ENCODE measurements around the gene HDAC5.

The HDAC5 gene

DNA sequence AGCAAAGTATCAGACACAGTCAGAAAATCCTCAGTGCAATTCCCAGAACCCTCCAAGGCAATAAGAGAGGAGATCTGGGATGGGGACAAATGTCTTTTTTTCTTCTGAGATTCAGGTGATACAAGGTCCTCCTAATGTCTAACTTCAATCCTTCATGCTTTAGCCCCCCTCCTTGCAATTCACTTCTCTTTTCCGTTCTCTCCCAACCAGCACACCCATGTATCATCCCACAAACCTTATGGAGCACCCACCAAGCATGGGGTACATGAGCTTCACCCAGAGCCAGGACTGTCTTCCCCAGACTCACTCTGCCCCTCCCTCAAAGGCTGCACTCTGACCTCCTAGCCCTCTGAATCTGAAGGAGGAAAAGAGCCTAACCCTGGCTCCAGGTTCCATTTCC lies 10.1 kb downstream of the HDAC5 start:
- H3K79me2 ChIP-seq (ENCODE audit: insufficient read depth, low read length) = no peaks in the 10 kb centered on the region
- H3K27ac ChIP-seq (ENCODE audit: low read length) = no peak overlapping the region
- peaks cover 9% of the 10 kb centered on the region for H3K4me1 ChIP-seq (ENCODE audit: insufficient read depth, low read length)
- TF ChIP-seq CTCF (IDR thresholded peaks at IDR 0.05; ENCODE audit: borderline replicate concordance, extremely low read depth, low read length, poor library complexity, severe bottlenecking) (no peak), EZH2 (IDR thresholded peaks at IDR 0.05; ENCODE audit: borderline replicate concordance, low read depth, low read length, severe bottlenecking) (no peak)
- no peaks in the 10 kb centered on the region for H3K27me3 ChIP-seq (ENCODE audit: insufficient read depth, low read length, poor library complexity)
- H3K9ac ChIP-seq (ENCODE audit: low read depth, low read length) = no peak overlapping the region
- H3K4me3 ChIP-seq (ENCODE audit: low read depth in 1 of 2, low read length in 2 of 2) = no peak overlapping the region
- peaks cover 54% of the 10 kb centered on the region for H4K20me1 ChIP-seq (ENCODE audit: insufficient read depth, low read length)
- no peak for ATAC-seq (ENCODE audit: insufficient read depth, low read depth)
- DNase-seq = no peak
- H3K36me3 ChIP-seq (ENCODE audit: insufficient read depth, low read length) = no peaks in the 10 kb centered on the region
- H3K4me2 ChIP-seq (ENCODE audit: insufficient read depth, low read length) = no peak overlapping the region
- no peak overlapping the region for H2AFZ ChIP-seq (ENCODE audit: low read depth, low read length)
- no peaks in the 10 kb centered on the region for H3K9me3 ChIP-seq (ENCODE audit: insufficient read depth, low read length, severe bottlenecking)

DNA sequence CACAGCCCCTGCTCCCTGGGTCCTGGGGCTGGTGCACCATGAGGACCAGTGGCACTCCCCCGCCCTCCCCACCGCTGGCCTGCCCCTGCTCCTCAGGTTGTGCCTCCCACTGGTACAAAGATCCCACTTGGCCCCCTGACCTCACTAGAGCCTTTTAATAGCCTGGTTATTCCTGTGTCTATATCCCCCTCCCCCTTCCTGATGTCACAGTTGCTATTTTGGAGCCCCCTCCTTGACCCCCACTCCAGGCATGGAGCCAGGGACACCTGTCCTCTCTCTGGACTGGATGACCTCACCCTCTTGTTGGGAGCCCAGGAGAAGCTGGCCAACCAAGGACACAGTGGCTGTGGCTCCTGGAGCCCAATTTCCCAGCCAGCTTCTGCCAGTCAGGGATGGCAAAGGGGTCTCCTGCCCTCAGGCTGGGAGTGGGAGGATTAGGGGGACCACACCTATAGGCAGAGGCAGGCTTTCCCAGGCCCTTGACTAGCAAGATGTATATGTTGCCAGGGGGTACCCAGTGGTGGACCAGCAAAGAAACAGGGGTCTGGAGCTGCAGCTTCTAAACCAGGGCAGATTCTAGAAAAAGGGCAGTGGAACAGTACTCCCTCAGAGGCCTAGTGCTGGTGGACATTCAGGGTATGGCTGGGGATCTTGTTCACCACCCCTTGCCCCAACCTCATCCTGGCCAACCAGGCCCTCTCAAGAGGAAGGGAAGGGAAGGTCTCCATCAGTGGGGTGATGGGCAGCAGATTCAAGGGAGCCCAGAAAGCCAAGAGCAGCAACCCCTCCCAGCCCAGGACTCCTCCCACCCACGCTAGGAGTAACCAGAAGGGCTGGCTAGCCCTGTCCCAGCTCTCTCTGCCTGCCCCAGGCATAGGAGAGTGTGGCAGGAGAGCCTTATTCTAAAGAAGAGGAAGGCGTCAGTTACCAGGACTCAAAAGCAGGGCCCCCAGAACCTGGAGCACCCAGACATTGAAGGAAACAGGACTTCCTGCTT lies 10.9 kb downstream of the HDAC5 start:
- Histone ChIP-seq H3K4me2 (ENCODE audit: insufficient read depth, low read length) (no peak overlapping the region), H4K20me1 (ENCODE audit: insufficient read depth, low read length) (peaks cover 54% of the 10 kb centered on the region), H2AFZ (ENCODE audit: low read depth, low read length) (no peak overlapping the region), H3K4me3 (ENCODE audit: low read depth in 1 of 2, low read length in 2 of 2) (no peak overlapping the region), H3K79me2 (ENCODE audit: insufficient read depth, low read length) (no peaks in the 10 kb centered on the region), H3K36me3 (ENCODE audit: insufficient read depth, low read length) (no peaks in the 10 kb centered on the region), H3K4me1 (ENCODE audit: insufficient read depth, low read length) (peaks cover 9% of the 10 kb centered on the region), H3K27me3 (ENCODE audit: insufficient read depth, low read length, poor library complexity) (no peaks in the 10 kb centered on the region), H3K9me3 (ENCODE audit: insufficient read depth, low read length, severe bottlenecking) (no peaks in the 10 kb centered on the region), H3K27ac (ENCODE audit: low read length) (no peak overlapping the region), H3K9ac (ENCODE audit: low read depth, low read length) (no peak overlapping the region)
- ATAC-seq (ENCODE audit: insufficient read depth, low read depth) = no peak
- TF ChIP-seq CTCF (IDR thresholded peaks at IDR 0.05; ENCODE audit: borderline replicate concordance, extremely low read depth, low read length, poor library complexity, severe bottlenecking) = no peak
- no peak for TF ChIP-seq EZH2 (IDR thresholded peaks at IDR 0.05; ENCODE audit: borderline replicate concordance, low read depth, low read length, severe bottlenecking)
- no peak for DNase-seq

GRCh38 chr17:44111777-44112176 lies 11.7 kb downstream of the HDAC5 start:
- H4K20me1 ChIP-seq (ENCODE audit: insufficient read depth, low read length) = peaks cover 51% of the 10 kb centered on the region
- H2AFZ ChIP-seq (ENCODE audit: low read depth, low read length) = no peak overlapping the region
- no peaks in the 10 kb centered on the region for H3K9me3 ChIP-seq (ENCODE audit: insufficient read depth, low read length, severe bottlenecking)
- H3K4me2 ChIP-seq (ENCODE audit: insufficient read depth, low read length) = no peak overlapping the region
- no peaks in the 10 kb centered on the region for H3K36me3 ChIP-seq (ENCODE audit: insufficient read depth, low read length)
- H3K9ac ChIP-seq (ENCODE audit: low read depth, low read length) = no peak overlapping the region
- no peak overlapping the region for H3K27ac ChIP-seq (ENCODE audit: low read length)
- H3K79me2 ChIP-seq (ENCODE audit: insufficient read depth, low read length) = no peaks in the 10 kb centered on the region
- no peaks in the 10 kb centered on the region for H3K27me3 ChIP-seq (ENCODE audit: insufficient read depth, low read length, poor library complexity)
- peaks cover 9% of the 10 kb centered on the region for H3K4me1 ChIP-seq (ENCODE audit: insufficient read depth, low read length)
- no peak overlapping the region for H3K4me3 ChIP-seq (ENCODE audit: low read depth in 1 of 2, low read length in 2 of 2)
- DNase-seq (no peak), ATAC-seq (ENCODE audit: insufficient read depth, low read depth) (no peak)
- TF ChIP-seq EZH2 (IDR thresholded peaks at IDR 0.05; ENCODE audit: borderline replicate concordance, low read depth, low read length, severe bottlenecking) (no peak), CTCF (IDR thresholded peaks at IDR 0.05; ENCODE audit: borderline replicate concordance, extremely low read depth, low read length, poor library complexity, severe bottlenecking) (no peak)

All from DND-41 (cell line).